SH-SY5Y (cell line): ENCODE results near the gene PTDSS2.

ENCODE experiments used
- GATA2 ChIP-seq: IDR thresholded peaks from 2 replicates; pipeline ENCODE4 v1.6.1; 2011; ENCODE audit warnings: mild to moderate bottlenecking, low read depth, low read length
- GATA3 ChIP-seq: IDR thresholded peaks from 2 replicates; pipeline ENCODE4 v1.6.1; 2011; ENCODE audit warnings: low read depth, mild to moderate bottlenecking, low read length, moderate library complexity

DNA sequence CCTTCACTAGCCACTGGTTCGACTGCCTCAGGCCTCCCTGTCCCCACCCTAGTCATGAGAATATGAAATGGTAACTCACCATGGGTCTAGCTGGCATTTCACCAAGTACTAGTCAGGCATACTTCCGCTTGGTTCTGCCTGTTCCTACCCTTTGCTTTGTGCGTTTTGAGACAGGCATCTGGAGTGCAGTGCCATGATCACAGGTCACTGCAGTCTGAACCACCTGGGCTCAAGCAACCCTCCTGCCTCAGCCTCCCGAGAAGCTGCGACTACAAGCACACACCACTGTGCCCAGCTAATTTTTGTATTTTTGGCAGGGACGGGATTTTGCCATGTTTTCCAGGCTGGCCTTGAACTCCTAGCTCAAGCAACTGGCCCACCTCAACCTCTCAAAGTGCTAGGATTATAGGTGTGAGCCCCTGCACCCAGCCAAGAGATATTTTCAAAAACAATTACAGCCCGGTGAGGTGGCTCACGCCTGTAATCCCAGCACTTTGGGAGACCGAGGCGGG, 71.2 kb downstream of the PTDSS2 start:
- TF ChIP-seq GATA2: no peak
- no peak for TF ChIP-seq GATA3
